ENCODE results near the gene NBAS. TPM values are rescaled to one million over a fixed set of nuclear protein-coding genes. Genes with fewer than 3 reads are reported as not detected.

The NBAS gene
- total and polyA plus RNA-seq, 4 donors = 55.6 to 105 (median 73.0) TPM

GRCh38 chr2:15603044-15603765 is 42.1 kb upstream of the NBAS start:
- DNase-seq (ENCODE audit: low read depth in 4 of 6, low spot score in 6 of 6) = no peak
- no peaks in the 10 kb centered on the region for H3K9me3 ChIP-seq (ENCODE audit: control insufficient read depth, insufficient read depth, low read length)
- no peaks in the 10 kb centered on the region for H3K4me1 ChIP-seq (ENCODE audit: control insufficient read depth, insufficient read depth, low read length)
- H3K36me3 ChIP-seq (ENCODE audit: control insufficient read depth, insufficient read depth, low read length) = peaks cover 44% of the 10 kb centered on the region
- 100% methylated on average over 1 of the region's 3 CpGs for WGBS (ENCODE audit: insufficient coverage)
- H3K27me3 ChIP-seq (ENCODE audit: control insufficient read depth, insufficient read depth, low read length) = no peaks in the 10 kb centered on the region
- no peak overlapping the region for H3K27ac ChIP-seq (ENCODE audit: low read depth, low read length)
- no peak overlapping the region for H3K4me3 ChIP-seq (ENCODE audit: low read depth, low read length)

- peaks cover 38% of the 10 kb centered on the region for H3K36me3 ChIP-seq (ENCODE audit: control insufficient read depth, insufficient read depth, low read length)
- DNase-seq (ENCODE audit: low read depth in 4 of 6, low spot score in 6 of 6) = no peak
- WGBS (ENCODE audit: insufficient coverage) = 97% methylated on average over 4 of the region's 8 CpGs
These were observed 41.3 kb upstream of the NBAS start for GRCh38 chr2:15602393-15602792.

GRCh38 chr2:15601681-15602080 is 40.5 kb upstream of the NBAS start:
- no peak for DNase-seq (ENCODE audit: low read depth in 4 of 6, low spot score in 6 of 6)
- no peaks in the 10 kb centered on the region for H3K4me1 ChIP-seq (ENCODE audit: control insufficient read depth, insufficient read depth, low read length)
- H3K36me3 ChIP-seq (ENCODE audit: control insufficient read depth, insufficient read depth, low read length) = peaks cover 35% of the 10 kb centered on the region
- no peaks in the 10 kb centered on the region for H3K27me3 ChIP-seq (ENCODE audit: control insufficient read depth, insufficient read depth, low read length)
- H3K9me3 ChIP-seq (ENCODE audit: control insufficient read depth, insufficient read depth, low read length) = no peaks in the 10 kb centered on the region
- H3K4me3 ChIP-seq (ENCODE audit: low read depth, low read length) = no peak overlapping the region
- no peak overlapping the region for H3K27ac ChIP-seq (ENCODE audit: low read depth, low read length)
- no CpG with 5 or more reads among the region's 1 CpG for WGBS (ENCODE audit: insufficient coverage)

More at GRCh38 chr2:15602393-15602792, 41.3 kb upstream of the NBAS start:
- Histone ChIP-seq H3K4me1 (ENCODE audit: control insufficient read depth, insufficient read depth, low read length) (no peaks in the 10 kb centered on the region), H3K27ac (ENCODE audit: low read depth, low read length) (no peak overlapping the region), H3K4me3 (ENCODE audit: low read depth, low read length) (no peak overlapping the region), H3K27me3 (ENCODE audit: control insufficient read depth, insufficient read depth, low read length) (no peaks in the 10 kb centered on the region), H3K9me3 (ENCODE audit: control insufficient read depth, insufficient read depth, low read length) (no peaks in the 10 kb centered on the region)

DNA sequence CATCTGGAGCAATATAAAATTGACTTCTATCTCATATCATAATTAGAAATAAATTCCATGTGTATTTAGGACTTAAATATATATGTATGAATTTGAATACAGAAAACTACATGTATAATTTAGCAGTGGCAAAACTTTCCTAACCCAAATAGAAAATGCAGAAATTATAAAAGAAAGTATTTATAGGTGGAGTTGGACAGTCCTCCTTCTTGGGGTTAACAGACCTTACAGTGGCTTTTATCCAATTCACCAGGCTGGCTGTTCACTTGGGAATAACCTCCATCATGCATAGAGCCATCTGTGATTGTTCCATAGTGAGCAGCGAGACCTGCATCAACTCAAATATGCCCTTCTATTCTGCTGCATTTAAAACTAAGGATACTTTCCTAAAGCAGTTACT is 38.9 kb upstream of the NBAS start:
- Histone ChIP-seq H3K36me3 (ENCODE audit: control insufficient read depth, insufficient read depth, low read length) (peaks cover 31% of the 10 kb centered on the region), H3K27me3 (ENCODE audit: control insufficient read depth, insufficient read depth, low read length) (no peaks in the 10 kb centered on the region), H3K27ac (ENCODE audit: low read depth, low read length) (no peak overlapping the region), H3K4me3 (ENCODE audit: low read depth, low read length) (no peak overlapping the region), H3K9me3 (ENCODE audit: control insufficient read depth, insufficient read depth, low read length) (no peaks in the 10 kb centered on the region), H3K4me1 (ENCODE audit: control insufficient read depth, insufficient read depth, low read length) (no peaks in the 10 kb centered on the region)
- WGBS (ENCODE audit: insufficient coverage) = 100% methylated on average over 1 of the region's 1 CpG
- DNase-seq (ENCODE audit: low read depth in 4 of 6, low spot score in 6 of 6) = no peak

- 100% methylated on average over 1 of the region's 4 CpGs for WGBS (ENCODE audit: insufficient coverage)
- H3K4me3 ChIP-seq (ENCODE audit: low read depth, low read length) = no peak overlapping the region
- no peaks in the 10 kb centered on the region for H3K27me3 ChIP-seq (ENCODE audit: control insufficient read depth, insufficient read depth, low read length)
- H3K27ac ChIP-seq (ENCODE audit: low read depth, low read length) = no peak overlapping the region
- peaks cover 18% of the 10 kb centered on the region for H3K36me3 ChIP-seq (ENCODE audit: control insufficient read depth, insufficient read depth, low read length)
- H3K9me3 ChIP-seq (ENCODE audit: control insufficient read depth, insufficient read depth, low read length) = no peaks in the 10 kb centered on the region
- H3K4me1 ChIP-seq (ENCODE audit: control insufficient read depth, insufficient read depth, low read length) = peaks cover 8% of the 10 kb centered on the region
- no peak for DNase-seq (ENCODE audit: low read depth in 4 of 6, low spot score in 6 of 6)
These were observed 35.8 kb upstream of the NBAS start for GRCh38 chr2:15596968-15597367.

DNA sequence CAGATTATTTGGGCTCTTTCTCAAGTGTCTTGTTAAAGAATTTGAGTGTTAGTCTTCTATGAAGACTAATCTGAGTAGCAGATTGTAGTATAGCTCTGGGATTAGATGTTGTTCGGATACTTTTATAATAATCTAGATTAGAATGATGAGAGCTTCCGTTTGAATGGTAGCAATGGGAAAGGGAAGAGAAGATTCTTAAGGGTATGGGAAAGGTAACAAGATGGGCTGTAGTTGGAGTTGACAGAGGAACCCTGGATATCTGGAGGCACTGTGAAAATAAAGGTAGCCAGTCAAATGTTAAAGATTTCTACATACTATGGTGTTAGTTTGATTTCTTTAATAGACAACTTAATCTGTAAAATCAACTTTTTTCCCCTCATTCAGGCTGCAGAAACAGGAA is 35.2 kb upstream of the NBAS start:
- Histone ChIP-seq H3K4me3 (ENCODE audit: low read depth, low read length) (no peak overlapping the region), H3K9me3 (ENCODE audit: control insufficient read depth, insufficient read depth, low read length) (no peaks in the 10 kb centered on the region), H3K27ac (ENCODE audit: low read depth, low read length) (no peak overlapping the region), H3K27me3 (ENCODE audit: control insufficient read depth, insufficient read depth, low read length) (no peaks in the 10 kb centered on the region), H3K36me3 (ENCODE audit: control insufficient read depth, insufficient read depth, low read length) (peaks cover 18% of the 10 kb centered on the region), H3K4me1 (ENCODE audit: control insufficient read depth, insufficient read depth, low read length) (peaks cover 11% of the 10 kb centered on the region)
- 93% methylated on average over 2 of the region's 2 CpGs for WGBS (ENCODE audit: insufficient coverage)
- no peak for DNase-seq (ENCODE audit: low read depth in 4 of 6, low spot score in 6 of 6)

- Histone ChIP-seq H3K9me3 (ENCODE audit: control insufficient read depth, insufficient read depth, low read length) (no peaks in the 10 kb centered on the region), H3K27me3 (ENCODE audit: control insufficient read depth, insufficient read depth, low read length) (no peaks in the 10 kb centered on the region), H3K27ac (ENCODE audit: low read depth, low read length) (no peak overlapping the region), H3K4me1 (ENCODE audit: control insufficient read depth, insufficient read depth, low read length) (peaks cover 14% of the 10 kb centered on the region), H3K36me3 (ENCODE audit: control insufficient read depth, insufficient read depth, low read length) (peaks cover 16% of the 10 kb centered on the region), H3K4me3 (ENCODE audit: low read depth, low read length) (no peak overlapping the region)
- WGBS (ENCODE audit: insufficient coverage) = 94% methylated on average over 3 of the region's 4 CpGs
- no peak for DNase-seq (ENCODE audit: low read depth in 4 of 6, low spot score in 6 of 6)
These were observed 34.8 kb upstream of the NBAS start for GRCh38 chr2:15595936-15596335.

- Histone ChIP-seq H3K9me3 (ENCODE audit: control insufficient read depth, insufficient read depth, low read length) (no peaks in the 10 kb centered on the region), H3K27ac (ENCODE audit: low read depth, low read length) (no peak overlapping the region), H3K4me3 (ENCODE audit: low read depth, low read length) (no peak overlapping the region), H3K4me1 (ENCODE audit: control insufficient read depth, insufficient read depth, low read length) (peaks cover 15% of the 10 kb centered on the region), H3K27me3 (ENCODE audit: control insufficient read depth, insufficient read depth, low read length) (no peaks in the 10 kb centered on the region), H3K36me3 (ENCODE audit: control insufficient read depth, insufficient read depth, low read length) (peaks cover 11% of the 10 kb centered on the region)
- no peak for DNase-seq (ENCODE audit: low read depth in 4 of 6, low spot score in 6 of 6)
- 93% methylated on average over 2 of the region's 6 CpGs for WGBS (ENCODE audit: insufficient coverage)
These were observed 34.3 kb upstream of the NBAS start for GRCh38 chr2:15595342-15595905.

GRCh38 chr2:15594291-15595256 is 33.4 kb upstream of the NBAS start:
- DNase-seq (ENCODE audit: low read depth in 4 of 6, low spot score in 6 of 6) = no peak
- no peak overlapping the region for H3K4me3 ChIP-seq (ENCODE audit: low read depth, low read length)
- H3K4me1 ChIP-seq (ENCODE audit: control insufficient read depth, insufficient read depth, low read length) = peaks cover 15% of the 10 kb centered on the region
- H3K27ac ChIP-seq (ENCODE audit: low read depth, low read length) = no peak overlapping the region
- no peaks in the 10 kb centered on the region for H3K27me3 ChIP-seq (ENCODE audit: control insufficient read depth, insufficient read depth, low read length)
- 92% methylated on average over 2 of the region's 5 CpGs for WGBS (ENCODE audit: insufficient coverage)
- peaks cover 9% of the 10 kb centered on the region for H3K36me3 ChIP-seq (ENCODE audit: control insufficient read depth, insufficient read depth, low read length)
- H3K9me3 ChIP-seq (ENCODE audit: control insufficient read depth, insufficient read depth, low read length) = no peaks in the 10 kb centered on the region
